Measurements from ENCODE around the gene PPIA.
"Not testable (repeated sequence)": the region's sequence is repeated elsewhere in the genome, so short reads cannot be mapped to it uniquely, and the experiment has no call there.

PPIA gene

GRCh38 chr7:44787762-44788161 is 8.7 kb upstream of the PPIA start:
- no peak for DNase-seq (ENCODE audit: low spot score)

- DNase-seq (ENCODE audit: low spot score), result no peak
Measured at GRCh38 chr7:44789990-44790389, 6.5 kb upstream of the PPIA start.

- no peak for DNase-seq (ENCODE audit: low spot score)
Measured at GRCh38 chr7:44791278-44792219, 4.9 kb upstream of the PPIA start.

GRCh38 chr7:44793919-44794318 is 2.6 kb upstream of the PPIA start:
- DNase-seq (ENCODE audit: low spot score), result no peak

- no peak for DNase-seq (ENCODE audit: low spot score)
Measured at GRCh38 chr7:44794331-44794730, 2.1 kb upstream of the PPIA start.

- DNase-seq (ENCODE audit: low spot score), result no peak
Measured at GRCh38 chr7:44796034-44796503, 412 bp upstream of the PPIA start.

- peak; percentile 79 for DNase-seq (ENCODE audit: low spot score)
Measured at GRCh38 chr7:44797329-44798258, 1.1 kb downstream of the PPIA start.

GRCh38 chr7:44798649-44799305 is 2.3 kb downstream of the PPIA start:
- DNase-seq (ENCODE audit: low spot score), result no peak

- DNase-seq (ENCODE audit: low spot score), result no peak
Measured at GRCh38 chr7:44799939-44800338, 3.5 kb downstream of the PPIA start.

GRCh38 chr7:44801890-44802289 is 5.4 kb downstream of the PPIA start:
- no peak for DNase-seq (ENCODE audit: low spot score)

GRCh38 chr7:44802418-44803025 is 6.0 kb downstream of the PPIA start:
- no peak for DNase-seq (ENCODE audit: low spot score)

- DNase-seq (ENCODE audit: low spot score), result not testable (repeated sequence)
Measured at GRCh38 chr7:44803828-44804519, 7.5 kb downstream of the PPIA start.

GRCh38 chr7:44805950-44806349 is 9.5 kb downstream of the PPIA start:
- no peak for DNase-seq (ENCODE audit: low spot score)

GRCh38 chr7:44808914-44809393 is 12.5 kb downstream of the PPIA start:
- DNase-seq (ENCODE audit: low spot score), result no peak

- DNase-seq (ENCODE audit: low spot score), result no peak
Measured at GRCh38 chr7:44811093-44811492, 14.6 kb downstream of the PPIA start.

- no peak for DNase-seq (ENCODE audit: low spot score)
Measured at GRCh38 chr7:44811571-44811970, 15.1 kb downstream of the PPIA start.

GRCh38 chr7:44814919-44815318 is 18.4 kb downstream of the PPIA start:
- no peak for DNase-seq (ENCODE audit: low spot score)

GRCh38 chr7:44819292-44819691 is 22.8 kb downstream of the PPIA start:
- no peak for DNase-seq (ENCODE audit: low spot score)

GRCh38 chr7:44823255-44823781 is 26.8 kb downstream of the PPIA start:
- no peak for DNase-seq (ENCODE audit: low spot score)

GRCh38 chr7:44824894-44825526 is 28.5 kb downstream of the PPIA start:
- no peak for DNase-seq (ENCODE audit: low spot score)

Measured in hematopoietic multipotent progenitor cell treated with erythropoietin and hydrocortisone succinate and interleukin-3 and kit ligand, for 15 days (in vitro differentiated cells).